OCI-LY7 (cell line): Measurements from ENCODE around the gene GIGYF1. TPM values are rescaled to one million over a fixed set of nuclear protein-coding genes. Genes with fewer than 3 reads are reported as not detected.

Source experiments
- BruUV-seq: library from RNA; stranded (reverse); fragments of 400-500 nt; replicated peaks from 2 replicates; lab custom pipeline; 2021; lab: Mats Ljungman, UMichigan
- CTCF ChIA-PET: fragments of 300-600 bp; sonication (Branson Sonifier 250); formaldehyde crosslinking; loops from one replicate; lab custom pipeline; 2022; ENCODE audit warnings: antibody characterized with exemption; ENCODE audit not compliant: unreplicated experiment; lab: Charles Lee
- POLR2A ChIA-PET: fragments of 300-600 bp; sonication (Branson Sonifier 250); formaldehyde crosslinking; loops from one replicate; lab custom pipeline; 2022; ENCODE audit warnings: antibody characterized with exemption; lab: Charles Lee
- DNase-seq: peaks from one replicate; pipeline ENCODE4 v3.0.0-alpha.2; 2015; ENCODE audit warnings: low spot score
- H2AFZ ChIP-seq: fragments of 200-600 bp; sonication (generic), shearing (Covaris generic); 2 replicates; pipeline ENCODE4 v1.6.1; 2014; ENCODE audit warnings: mild to moderate bottlenecking, antibody characterized with exemption, low read length, moderate library complexity
- H3K27ac ChIP-seq: fragments of 200-600 bp; sonication (generic); 2 replicates; pipeline ENCODE4 v1.5.1; 2014; ENCODE audit warnings: mixed run types, low read depth, mild to moderate bottlenecking, moderate library complexity, low read length, inconsistent platforms; ENCODE audit not compliant: poor library complexity, severe bottlenecking
- H3K36me3 ChIP-seq: fragments of 200-600 bp; sonication (generic); 2 replicates; pipeline ENCODE4 v1.6.1; 2014; ENCODE audit warnings: mild to moderate bottlenecking, antibody characterized with exemption, low read length, moderate library complexity, mixed read lengths; ENCODE audit not compliant: insufficient read depth
- H3K4me1 ChIP-seq: fragments of 200-600 bp; sonication (generic); 2 replicates; pipeline ENCODE4 v1.5.1; 2014; ENCODE audit warnings: mild to moderate bottlenecking, low read length; ENCODE audit not compliant: insufficient read depth, poor library complexity, severe bottlenecking
- H3K4me2 ChIP-seq: fragments of 200-600 bp; sonication (generic); 2 replicates; pipeline ENCODE4 v1.6.1; 2014; ENCODE audit warnings: mild to moderate bottlenecking, low read length
- H3K4me3 ChIP-seq: fragments of 200-600 bp; sonication (generic); 2 replicates; pipeline ENCODE4 v1.5.1; 2014; ENCODE audit warnings: mild to moderate bottlenecking, low read depth, low read length; ENCODE audit not compliant: poor library complexity, severe bottlenecking
- H3K79me2 ChIP-seq: fragments of 200-600 bp; sonication (generic); 2 replicates; pipeline ENCODE4 v1.6.1; 2016; ENCODE audit warnings: low read depth, mild to moderate bottlenecking, low read length, moderate library complexity, mixed read lengths; ENCODE audit not compliant: insufficient read depth
- H3K9me2 ChIP-seq: fragments of 200-600 bp; sonication (generic); 2 replicates; pipeline ENCODE4 v1.6.1; 2016; ENCODE audit warnings: mild to moderate bottlenecking, low read length, mixed read lengths; ENCODE audit not compliant: insufficient read depth
- H3K9me3 ChIP-seq: fragments of 200-600 bp; sonication (generic); 2 replicates; pipeline ENCODE4 v1.6.1; 2014; ENCODE audit warnings: mild to moderate bottlenecking, mixed run types, low read length, mixed read lengths
- H4K20me1 ChIP-seq: fragments of 200-600 bp; sonication (generic); 2 replicates; pipeline ENCODE4 v1.6.1; 2014; ENCODE audit warnings: mild to moderate bottlenecking, antibody characterized with exemption, low read length, moderate library complexity, mixed read lengths; ENCODE audit not compliant: insufficient read depth
- CTCF ChIP-seq: fragments of 200-600 bp; sonication (generic); conservative IDR thresholded peaks from 2 replicates; pipeline ENCODE4 v1.5.1; 2014; ENCODE audit warnings: mild to moderate bottlenecking, antibody characterized with exemption, low read length, moderate library complexity, mixed read lengths
- EZH2phosphoT487 ChIP-seq: fragments of 200-600 bp; sonication (generic); IDR thresholded peaks from 2 replicates; pipeline ENCODE4 v1.6.1; 2018; ENCODE audit warnings: low read depth, borderline replicate concordance, mild to moderate bottlenecking, mixed run types, antibody characterized with exemption, low read length, moderate library complexity, mixed read lengths
- intact Hi-C: fragments of 100-400 bp; cut with micrococcal nuclease; formaldehyde crosslinking; loops from one replicate; pipeline ENCODE4 v1.10.0; 2022; ENCODE audit not compliant: unreplicated experiment
- total RNA-seq, 2 experiments: library from RNA; depleted of rRNA in 1 of 2; stranded (reverse); fragments of >200 nt in 1 of 2; shearing (Covaris generic) in 1 of 2; gene quantifications; 2 replicates each; pipeline ENCODE4 v1.2.3, GENCODE V29; 2014 to 2022

Gene GIGYF1
- total RNA-seq, 2 experiments from 2014 or later, result 40.2 to 52.0 TPM

GRCh38 chr7:100736671-100737070, 42.6 kb upstream of the GIGYF1 start:
- no TSS peak for BruUV-seq
- no peak overlapping the region for H3K27ac ChIP-seq
- no peak for DNase-seq
- CTCF ChIA-PET, result no interaction called here
- H3K79me2 ChIP-seq, result no peaks in the 10 kb centered on the region
- no peaks in the 10 kb centered on the region for H3K9me3 ChIP-seq
- no peak for TF ChIP-seq CTCF
- no peak for TF ChIP-seq EZH2phosphoT487
- POLR2A ChIA-PET, result no interaction called here
- H4K20me1 ChIP-seq, result no peaks in the 10 kb centered on the region
- H3K36me3 ChIP-seq, result no peaks in the 10 kb centered on the region
- H3K4me3 ChIP-seq, result no peak overlapping the region
- H2AFZ ChIP-seq, result no peak overlapping the region
- intact Hi-C loops, result no loop called here
- no peaks in the 10 kb centered on the region for H3K9me2 ChIP-seq
- no peak overlapping the region for H3K4me2 ChIP-seq
- H3K4me1 ChIP-seq, result no peaks in the 10 kb centered on the region

GRCh38 chr7:100735730-100736129, 41.7 kb upstream of the GIGYF1 start:
- Histone ChIP-seq H3K9me3 (no peaks in the 10 kb centered on the region), H3K4me3 (no peak overlapping the region), H4K20me1 (no peaks in the 10 kb centered on the region), H3K36me3 (no peaks in the 10 kb centered on the region), H3K79me2 (no peaks in the 10 kb centered on the region), H3K4me2 (no peak overlapping the region), H3K9me2 (no peaks in the 10 kb centered on the region), H2AFZ (no peak overlapping the region), H3K27ac (no peak overlapping the region), H3K4me1 (no peaks in the 10 kb centered on the region)
- POLR2A ChIA-PET, result interaction anchor here (0.6 kb wide), 1 partner anchor 278 kb away, joined by 5 read pairs; no protein-coding TSS in a partner anchor
- intact Hi-C loops, result no loop called here
- no peak for DNase-seq
- CTCF ChIA-PET, result no interaction called here
- no peak for TF ChIP-seq EZH2phosphoT487
- TF ChIP-seq CTCF, result no peak
- no TSS peak for BruUV-seq

- no TSS peak for BruUV-seq
- H4K20me1 ChIP-seq, result no peaks in the 10 kb centered on the region
- no peaks in the 10 kb centered on the region for H3K9me3 ChIP-seq
- no peaks in the 10 kb centered on the region for H3K9me2 ChIP-seq
- no peak for TF ChIP-seq EZH2phosphoT487
- no peak for TF ChIP-seq CTCF
- H3K4me1 ChIP-seq, result no peaks in the 10 kb centered on the region
- no peaks in the 10 kb centered on the region for H3K36me3 ChIP-seq
- no peak overlapping the region for H3K4me2 ChIP-seq
- H3K79me2 ChIP-seq, result no peaks in the 10 kb centered on the region
- no peak overlapping the region for H3K27ac ChIP-seq
- no peak for DNase-seq
- H2AFZ ChIP-seq, result no peak overlapping the region
- ChIA-PET CTCF (no interaction called here), POLR2A (interaction anchor here (0.6 kb wide), 1 partner anchor 169 kb away, joined by 3 read pairs; no protein-coding TSS in a partner anchor)
- H3K4me3 ChIP-seq, result no peak overlapping the region
- intact Hi-C loops, result no loop called here
These were observed 38.0 kb upstream of the GIGYF1 start for GRCh38 chr7:100731937-100732636.
